Measurements from ENCODE around the gene NPHP4.

Gene NPHP4

DNA sequence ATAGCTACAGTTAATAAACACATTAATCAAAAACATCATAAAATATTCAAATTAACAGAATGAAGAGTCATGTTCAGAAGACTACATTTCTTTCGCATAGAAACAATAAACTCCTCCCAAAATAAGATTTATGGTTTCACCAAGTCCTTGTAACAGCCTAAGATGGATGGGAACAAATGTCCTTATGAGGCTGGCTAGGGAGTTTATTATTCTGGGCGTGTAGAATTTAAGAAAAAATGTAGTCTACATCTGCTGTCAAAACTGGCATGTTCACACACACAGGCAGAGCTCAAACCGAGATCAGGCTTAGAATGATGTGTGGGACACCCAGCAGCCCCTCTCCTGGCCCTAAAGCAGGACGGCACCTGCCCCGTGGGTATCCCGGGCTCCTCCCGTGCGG, 101.1 kb downstream of the NPHP4 start:
- TF ChIP-seq, protein P1, sequence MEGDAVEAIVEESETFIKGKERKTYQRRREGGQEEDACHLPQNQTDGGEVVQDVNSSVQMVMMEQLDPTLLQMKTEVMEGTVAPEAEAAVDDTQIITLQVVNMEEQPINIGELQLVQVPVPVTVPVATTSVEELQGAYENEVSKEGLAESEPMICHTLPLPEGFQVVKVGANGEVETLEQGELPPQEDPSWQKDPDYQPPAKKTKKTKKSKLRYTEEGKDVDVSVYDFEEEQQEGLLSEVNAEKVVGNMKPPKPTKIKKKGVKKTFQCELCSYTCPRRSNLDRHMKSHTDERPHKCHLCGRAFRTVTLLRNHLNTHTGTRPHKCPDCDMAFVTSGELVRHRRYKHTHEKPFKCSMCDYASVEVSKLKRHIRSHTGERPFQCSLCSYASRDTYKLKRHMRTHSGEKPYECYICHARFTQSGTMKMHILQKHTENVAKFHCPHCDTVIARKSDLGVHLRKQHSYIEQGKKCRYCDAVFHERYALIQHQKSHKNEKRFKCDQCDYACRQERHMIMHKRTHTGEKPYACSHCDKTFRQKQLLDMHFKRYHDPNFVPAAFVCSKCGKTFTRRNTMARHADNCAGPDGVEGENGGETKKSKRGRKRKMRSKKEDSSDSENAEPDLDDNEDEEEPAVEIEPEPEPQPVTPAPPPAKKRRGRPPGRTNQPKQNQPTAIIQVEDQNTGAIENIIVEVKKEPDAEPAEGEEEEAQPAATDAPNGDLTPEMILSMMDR (IDR thresholded peaks at IDR 0.05), result no peak
- Histone ChIP-seq H3K79me2 (no peaks in the 10 kb centered on the region), H3K27ac (no peak overlapping the region), H3K4me1 (no peaks in the 10 kb centered on the region), H3K4me2 (ENCODE audit: low read length) (no peak overlapping the region), H3K27me3 (ENCODE audit: control insufficient read depth, insufficient read depth, low read length) (no peaks in the 10 kb centered on the region), H3K9me3 (ENCODE audit: control insufficient read depth, low read length) (no peaks in the 10 kb centered on the region), H3K9ac (no peak overlapping the region), H2AFZ (no peak overlapping the region), H3K4me3 (ENCODE audit: low read depth, low read length) (no peak overlapping the region), H3K36me3 (ENCODE audit: control insufficient read depth, insufficient read depth, low read length) (no peaks in the 10 kb centered on the region)

DNA sequence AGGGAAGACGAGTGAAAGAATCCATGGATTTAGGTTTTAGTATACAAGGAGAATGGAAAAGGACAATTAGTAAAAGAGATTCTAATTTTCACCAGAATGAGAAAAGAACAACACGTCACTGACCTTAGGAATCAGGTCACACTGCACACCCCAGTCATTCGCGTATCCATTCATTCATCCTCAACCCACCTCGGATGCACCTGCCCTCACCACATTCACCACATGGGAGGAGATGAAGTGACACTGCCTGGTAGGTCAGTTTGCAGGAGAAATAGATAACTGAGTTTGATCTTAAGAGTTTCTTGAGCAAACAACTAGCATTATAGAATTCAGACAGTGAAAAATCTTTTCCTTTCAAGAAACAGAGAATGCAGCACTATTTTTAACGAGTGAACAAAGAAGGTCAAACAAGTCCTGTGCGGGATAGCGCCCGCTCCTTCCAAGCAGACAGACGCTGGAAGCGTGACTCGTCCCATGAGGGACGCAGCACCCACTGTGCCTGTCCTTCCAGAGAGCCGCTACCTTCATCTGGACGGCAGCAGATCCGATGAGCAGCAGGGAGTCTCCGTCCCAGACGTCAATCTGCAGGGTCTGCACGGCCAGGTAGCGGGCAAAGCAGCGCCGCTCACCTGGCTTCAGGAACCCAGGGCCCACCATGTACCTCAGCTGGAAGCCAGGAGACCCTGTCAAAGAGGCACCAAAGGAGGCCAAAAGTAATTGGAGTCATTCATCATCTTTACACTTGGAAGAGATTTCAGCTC, 101.7 kb downstream of the NPHP4 start:
- Histone ChIP-seq H3K4me2 (ENCODE audit: low read length) (no peak overlapping the region), H3K79me2 (no peaks in the 10 kb centered on the region), H3K27ac (no peak overlapping the region), H3K36me3 (ENCODE audit: control insufficient read depth, insufficient read depth, low read length) (no peaks in the 10 kb centered on the region), H2AFZ (no peak overlapping the region), H3K9me3 (ENCODE audit: control insufficient read depth, low read length) (no peaks in the 10 kb centered on the region), H3K4me1 (no peaks in the 10 kb centered on the region), H3K27me3 (ENCODE audit: control insufficient read depth, insufficient read depth, low read length) (no peaks in the 10 kb centered on the region), H3K4me3 (ENCODE audit: low read depth, low read length) (no peak overlapping the region), H3K9ac (no peak overlapping the region)
- TF ChIP-seq, protein P1 (IDR thresholded peaks at IDR 0.05), result no peak

DNA sequence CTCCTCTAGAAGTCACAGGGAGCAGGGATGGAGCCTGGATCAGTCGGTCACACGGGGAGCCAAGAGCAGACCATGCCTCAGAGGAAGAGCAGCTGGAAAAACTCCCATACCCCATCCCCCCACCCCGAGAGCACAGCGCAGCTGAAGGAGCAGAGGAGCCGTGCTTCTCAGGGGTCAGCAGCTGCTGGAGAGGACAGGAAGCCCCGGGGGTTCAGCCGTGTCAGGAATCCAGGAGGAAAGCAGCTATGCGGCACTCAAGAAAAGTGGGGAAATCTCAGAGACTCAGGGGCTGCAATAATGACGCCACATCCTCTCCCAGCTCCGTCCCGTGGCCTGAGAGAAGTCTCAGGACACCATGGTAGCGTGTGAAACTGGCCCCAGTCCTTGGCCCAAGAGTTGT, 102.3 kb downstream of the NPHP4 start:
- Histone ChIP-seq H3K27me3 (ENCODE audit: control insufficient read depth, insufficient read depth, low read length) (no peaks in the 10 kb centered on the region), H3K9me3 (ENCODE audit: control insufficient read depth, low read length) (no peaks in the 10 kb centered on the region), H3K27ac (no peak overlapping the region), H3K79me2 (no peaks in the 10 kb centered on the region), H2AFZ (no peak overlapping the region), H3K36me3 (ENCODE audit: control insufficient read depth, insufficient read depth, low read length) (no peaks in the 10 kb centered on the region), H3K4me1 (no peaks in the 10 kb centered on the region), H3K4me2 (ENCODE audit: low read length) (no peak overlapping the region), H3K9ac (no peak overlapping the region), H3K4me3 (ENCODE audit: low read depth, low read length) (no peak overlapping the region)
- TF ChIP-seq, protein P1 (IDR thresholded peaks at IDR 0.05), result no peak

DNA sequence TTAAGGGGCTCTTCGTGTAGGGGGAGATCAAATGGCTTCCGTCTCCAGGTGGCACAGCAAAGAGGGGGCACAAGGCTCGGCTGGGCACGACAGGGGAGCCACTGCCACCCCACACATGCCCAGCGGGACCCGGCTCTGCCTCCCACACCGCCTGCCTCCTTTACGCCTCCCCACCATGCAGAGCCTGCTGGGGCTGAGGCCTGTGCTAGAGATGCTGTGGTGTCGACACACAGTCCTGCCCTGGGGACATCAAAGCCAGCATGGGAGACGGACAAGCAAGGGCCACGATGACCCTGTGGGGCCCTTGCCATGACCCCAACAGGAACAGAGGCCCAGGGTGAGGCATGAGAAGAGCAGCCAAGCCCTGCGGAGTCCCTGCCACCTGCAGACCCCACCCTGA, 102.8 kb downstream of the NPHP4 start:
- H2AFZ ChIP-seq, result no peak overlapping the region
- no peaks in the 10 kb centered on the region for H3K79me2 ChIP-seq
- no peak overlapping the region for H3K4me3 ChIP-seq (ENCODE audit: low read depth, low read length)
- no peaks in the 10 kb centered on the region for H3K36me3 ChIP-seq (ENCODE audit: control insufficient read depth, insufficient read depth, low read length)
- H3K27me3 ChIP-seq (ENCODE audit: control insufficient read depth, insufficient read depth, low read length), result no peaks in the 10 kb centered on the region
- no peak overlapping the region for H3K27ac ChIP-seq
- no peak overlapping the region for H3K4me2 ChIP-seq (ENCODE audit: low read length)
- no peaks in the 10 kb centered on the region for H3K4me1 ChIP-seq
- TF ChIP-seq, protein P1 (IDR thresholded peaks at IDR 0.05), result no peak
- no peaks in the 10 kb centered on the region for H3K9me3 ChIP-seq (ENCODE audit: control insufficient read depth, low read length)
- no peak overlapping the region for H3K9ac ChIP-seq

DNA sequence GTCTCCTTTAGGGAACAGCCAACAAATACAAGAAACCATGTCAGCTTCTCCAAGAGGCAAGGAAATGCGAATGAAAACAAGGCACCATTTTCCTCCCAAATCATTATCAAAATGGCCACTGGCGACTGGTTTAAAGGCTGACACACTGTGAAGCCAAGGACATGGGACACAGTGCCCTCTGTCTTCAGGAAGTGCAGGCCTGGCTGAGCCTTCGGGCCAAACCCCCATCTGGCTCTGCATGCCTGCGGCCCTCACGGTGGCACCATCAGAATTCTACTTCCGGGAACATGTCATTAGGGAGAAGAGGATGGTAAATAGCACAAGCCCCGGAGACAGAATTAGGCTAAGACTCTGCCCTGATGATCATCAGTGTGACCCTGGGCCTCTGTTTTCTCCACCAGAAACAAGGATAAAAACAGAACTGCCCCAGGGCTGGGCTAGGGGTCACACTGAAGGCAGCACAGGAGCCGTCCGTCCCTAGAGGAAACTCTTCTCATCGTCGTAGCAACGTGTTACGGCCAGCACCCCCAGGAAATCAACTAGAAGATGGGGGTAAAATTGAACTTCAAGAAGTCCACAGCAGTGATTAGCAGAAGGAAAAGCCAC, 103.5 kb downstream of the NPHP4 start:
- Histone ChIP-seq H3K27ac (no peak overlapping the region), H3K4me2 (ENCODE audit: low read length) (no peak overlapping the region), H3K9me3 (ENCODE audit: control insufficient read depth, low read length) (no peaks in the 10 kb centered on the region), H2AFZ (no peak overlapping the region), H3K9ac (no peak overlapping the region), H3K4me1 (no peaks in the 10 kb centered on the region), H3K27me3 (ENCODE audit: control insufficient read depth, insufficient read depth, low read length) (no peaks in the 10 kb centered on the region), H3K79me2 (no peaks in the 10 kb centered on the region), H3K4me3 (ENCODE audit: low read depth, low read length) (no peak overlapping the region), H3K36me3 (ENCODE audit: control insufficient read depth, insufficient read depth, low read length) (no peaks in the 10 kb centered on the region)
- TF ChIP-seq, protein P1 (IDR thresholded peaks at IDR 0.05), result no peak
